ENCODE data around the gene LENG9.

The LENG9 gene

GRCh38 chr19:54425382-54425723 lies 38.2 kb downstream of the LENG9 start:
- TF ChIP-seq, protein P1, sequence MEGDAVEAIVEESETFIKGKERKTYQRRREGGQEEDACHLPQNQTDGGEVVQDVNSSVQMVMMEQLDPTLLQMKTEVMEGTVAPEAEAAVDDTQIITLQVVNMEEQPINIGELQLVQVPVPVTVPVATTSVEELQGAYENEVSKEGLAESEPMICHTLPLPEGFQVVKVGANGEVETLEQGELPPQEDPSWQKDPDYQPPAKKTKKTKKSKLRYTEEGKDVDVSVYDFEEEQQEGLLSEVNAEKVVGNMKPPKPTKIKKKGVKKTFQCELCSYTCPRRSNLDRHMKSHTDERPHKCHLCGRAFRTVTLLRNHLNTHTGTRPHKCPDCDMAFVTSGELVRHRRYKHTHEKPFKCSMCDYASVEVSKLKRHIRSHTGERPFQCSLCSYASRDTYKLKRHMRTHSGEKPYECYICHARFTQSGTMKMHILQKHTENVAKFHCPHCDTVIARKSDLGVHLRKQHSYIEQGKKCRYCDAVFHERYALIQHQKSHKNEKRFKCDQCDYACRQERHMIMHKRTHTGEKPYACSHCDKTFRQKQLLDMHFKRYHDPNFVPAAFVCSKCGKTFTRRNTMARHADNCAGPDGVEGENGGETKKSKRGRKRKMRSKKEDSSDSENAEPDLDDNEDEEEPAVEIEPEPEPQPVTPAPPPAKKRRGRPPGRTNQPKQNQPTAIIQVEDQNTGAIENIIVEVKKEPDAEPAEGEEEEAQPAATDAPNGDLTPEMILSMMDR (IDR thresholded peaks at IDR 0.05; ENCODE audit: extremely low read depth, missing control alignments): no peak

GRCh38 chr19:54424660-54425381 lies 38.8 kb downstream of the LENG9 start:
- TF ChIP-seq, protein P1 (IDR thresholded peaks at IDR 0.05; ENCODE audit: extremely low read depth, missing control alignments): no peak
- DNase-seq (ENCODE audit: low spot score): no peak

More at GRCh38 chr19:54425382-54425723, 38.2 kb downstream of the LENG9 start:
- no peak for DNase-seq (ENCODE audit: low spot score)

GRCh38 chr19:54424201-54424600 lies 39.4 kb downstream of the LENG9 start:
- TF ChIP-seq, protein P1 (IDR thresholded peaks at IDR 0.05; ENCODE audit: extremely low read depth, missing control alignments): no peak
- DNase-seq (ENCODE audit: low spot score): no peak

GRCh38 chr19:54422136-54422535 lies 41.4 kb downstream of the LENG9 start:
- TF ChIP-seq, protein P1 (IDR thresholded peaks at IDR 0.05; ENCODE audit: extremely low read depth, missing control alignments): no peak
- no peak for DNase-seq (ENCODE audit: low spot score)

- DNase-seq (ENCODE audit: low spot score): no peak
- TF ChIP-seq, protein P1 (IDR thresholded peaks at IDR 0.05; ENCODE audit: extremely low read depth, missing control alignments): no peak
Observed at GRCh38 chr19:54421521-54421920, 42.1 kb downstream of the LENG9 start.

GRCh38 chr19:54421169-54421516 lies 42.4 kb downstream of the LENG9 start:
- TF ChIP-seq, protein P1 (IDR thresholded peaks at IDR 0.05; ENCODE audit: extremely low read depth, missing control alignments): no peak
- no peak for DNase-seq (ENCODE audit: low spot score)

DNA sequence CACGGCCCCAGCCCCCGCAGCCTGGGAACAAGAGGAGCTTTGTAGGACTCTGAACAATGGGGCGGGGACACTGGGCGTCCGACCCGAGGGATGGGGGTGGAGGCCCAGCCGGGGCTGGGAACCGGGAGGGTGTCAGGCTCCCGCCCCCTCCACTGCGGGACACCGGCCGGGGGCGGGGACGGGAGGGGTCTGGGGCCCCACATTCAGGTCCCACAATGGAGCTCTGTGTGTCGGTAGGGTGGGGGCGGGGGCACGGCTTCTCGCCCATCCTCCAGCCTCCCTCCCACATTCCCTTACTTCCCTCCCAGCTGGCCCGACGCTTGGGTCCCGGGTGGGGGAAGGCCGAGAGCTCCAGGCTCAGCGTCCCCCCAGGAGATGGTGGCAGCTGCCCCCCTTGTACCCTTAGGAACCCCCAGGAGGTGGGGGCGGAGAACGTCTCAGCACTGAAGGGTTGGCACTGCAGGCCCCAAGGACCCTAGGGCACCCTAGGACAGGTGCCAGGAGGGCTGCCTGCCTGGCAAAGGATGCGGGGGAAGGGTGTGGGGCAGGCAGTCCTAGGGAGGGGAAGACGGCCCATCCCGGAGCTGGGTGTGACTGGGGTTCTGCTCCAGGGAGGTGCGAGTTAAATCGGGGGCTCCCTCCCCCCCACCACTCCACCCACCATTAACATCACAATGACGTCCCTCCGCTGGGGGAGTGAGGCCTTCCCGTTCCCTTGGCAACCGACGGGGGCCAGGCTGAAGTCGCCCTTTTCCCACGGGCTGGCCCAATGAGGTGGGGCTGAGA lies 43.0 kb downstream of the LENG9 start:
- TF ChIP-seq, protein P1 (IDR thresholded peaks at IDR 0.05; ENCODE audit: extremely low read depth, missing control alignments): no peak
- DNase-seq (ENCODE audit: low spot score): no peak

Measured in GM20000 (cell line).